K562 treated with DMSO at 1 percent for 12 hours (cell line): ENCODE results near the gene DBNDD2. TPM values are rescaled to one million over a fixed set of nuclear protein-coding genes. Genes with fewer than 3 reads are reported as not detected.

Experiments used
- total RNA-seq: library from RNA; unstranded; fragments of 300-600 nt; gene quantifications from 2 replicates; pipeline ENCODE4 v1.2.3, GENCODE V29; 2022; ENCODE audit not compliant: insufficient read depth

Gene DBNDD2
- 59.6 and 63.6 TPM in 2 replicates for total RNA-seq

GRCh38 chr20:45407783-45408645 is at the start of gene DBNDD2:
Gene DBNDD2 (plus strand): TSS chr20:45408289. CDS start chr20:45408468, 179 bp downstream.

GRCh38 chr20:45362804-45363610 is 45.1 kb upstream of the DBNDD2 start, which contains the start of gene SYS1:
Gene SYS1 (plus strand): TSS chr20:45363156. CDS start chr20:45363532, 376 bp downstream.

GRCh38 chr20:45378191-45378590 is 29.9 kb upstream of the DBNDD2 start, which contains the start of gene TP53TG5:
Gene TP53TG5 (minus strand): TSS chr20:45378325. CDS start chr20:45378236, 89 bp downstream.

GRCh38 chr20:45415822-45416637 is 7.9 kb downstream of the DBNDD2 start, which contains the start of gene PIGT:
Gene PIGT (plus strand): TSS chr20:45416141. CDS start chr20:45416157, 16 bp downstream.

Other genes with a start within 250 kb of the DBNDD2 start
- not detected in 2 replicates for gene PI3, start 233.4 kb upstream of the DBNDD2 start, total RNA-seq
- not detected in 2 replicates for gene SEMG1, start 201.3 kb upstream of the DBNDD2 start, total RNA-seq
- not detected in 2 replicates for gene SEMG2, start 186.9 kb upstream of the DBNDD2 start, total RNA-seq
- not detected in 2 replicates for gene SLPI, start 153.7 kb upstream of the DBNDD2 start, total RNA-seq
- gene RBPJL, start 101.4 kb upstream of the DBNDD2 start, total RNA-seq, result not detected in 2 replicates
- gene MATN4, start 100.0 kb upstream of the DBNDD2 start, total RNA-seq, result not detected in 2 replicates
- 10.0 and 15.6 TPM in 2 replicates for gene SDC4, start 59.9 kb upstream of the DBNDD2 start, total RNA-seq
- gene SYS1, start 45.1 kb upstream of the DBNDD2 start, total RNA-seq, result 11.9 and 19.6 TPM in 2 replicates
- gene TP53TG5, start 30.0 kb upstream of the DBNDD2 start, total RNA-seq, result not detected in 2 replicates
- 89.3 and 114 TPM in 2 replicates for gene PIGT, start 7.9 kb downstream of the DBNDD2 start, total RNA-seq
- gene WFDC2, start 61.5 kb downstream of the DBNDD2 start, total RNA-seq, result not detected in 2 replicates
- gene SPINT3, start 107.3 kb downstream of the DBNDD2 start, total RNA-seq, result not detected in 2 replicates
- not detected in 2 replicates for gene WFDC6, start 131.2 kb downstream of the DBNDD2 start, total RNA-seq
- not detected in 2 replicates for gene EPPIN, start 139.1 kb downstream of the DBNDD2 start, total RNA-seq
- not detected in 2 replicates for gene WFDC8, start 171.0 kb downstream of the DBNDD2 start, total RNA-seq
- not detected in 2 replicates for gene WFDC10A, start 221.4 kb downstream of the DBNDD2 start, total RNA-seq
- not detected in 2 replicates for gene WFDC9, start 223.0 kb downstream of the DBNDD2 start, total RNA-seq